ENCODE measurements around the gene PPP1R9B.

PPP1R9B gene

GRCh38 chr17:50111673-50112655 lies 38.5 kb downstream of the PPP1R9B start:
- DNase-seq (ENCODE audit: low read depth): no peak

DNA sequence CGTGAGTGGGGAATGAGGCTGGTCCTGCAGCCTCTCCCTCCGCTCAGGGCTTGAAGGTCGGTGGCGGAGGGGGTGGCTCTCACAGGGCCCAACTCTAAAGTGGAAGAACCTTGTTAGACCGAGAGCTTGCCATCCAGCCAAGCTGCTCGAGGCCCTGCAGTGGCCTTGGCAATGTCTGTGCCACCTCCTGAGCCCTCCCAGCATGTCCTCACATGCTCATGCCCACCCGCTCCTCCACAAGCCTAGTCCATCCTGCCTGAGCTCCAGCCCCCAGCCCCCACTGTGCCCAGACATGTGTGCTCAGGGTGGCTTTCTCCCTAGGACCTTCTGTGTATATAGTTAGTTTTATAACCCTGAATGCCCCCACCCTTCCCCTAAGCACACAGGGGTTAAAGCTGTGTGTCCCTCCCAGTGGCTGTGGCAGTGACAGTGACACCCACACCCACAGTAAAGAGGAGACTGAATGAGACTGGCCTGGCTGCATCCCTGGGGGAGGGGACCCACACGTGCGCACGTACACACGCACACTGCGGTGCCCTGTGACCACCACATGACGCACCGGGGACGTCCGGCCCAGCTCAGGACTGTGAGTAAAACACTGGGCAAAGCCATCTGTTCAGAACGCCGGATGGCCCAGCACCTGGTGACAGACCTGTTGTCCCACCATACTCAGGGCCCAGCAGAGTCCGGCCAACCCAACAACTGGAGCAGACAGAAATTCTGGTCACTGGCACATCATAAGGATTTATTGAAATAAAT lies 39.7 kb downstream of the PPP1R9B start:
- no peak for DNase-seq (ENCODE audit: low read depth)
- H3K4me3 ChIP-seq (ENCODE audit: low read length): no peak overlapping the region
- no peak for TF ChIP-seq CTCF (conservative IDR thresholded peaks at IDR 0.05; ENCODE audit: low read depth, low read length)

More at GRCh38 chr17:50111673-50112655, 38.5 kb downstream of the PPP1R9B start:
- TF ChIP-seq CTCF (conservative IDR thresholded peaks at IDR 0.05; ENCODE audit: low read depth, low read length): no peak
- no peak overlapping the region for H3K4me3 ChIP-seq (ENCODE audit: low read length)

- DNase-seq (ENCODE audit: low read depth): no peak
- TF ChIP-seq CTCF (conservative IDR thresholded peaks at IDR 0.05; ENCODE audit: low read depth, low read length): no peak
- H3K4me3 ChIP-seq (ENCODE audit: low read length): no peak overlapping the region
Observed at GRCh38 chr17:50109785-50110184, 40.7 kb downstream of the PPP1R9B start.

DNA sequence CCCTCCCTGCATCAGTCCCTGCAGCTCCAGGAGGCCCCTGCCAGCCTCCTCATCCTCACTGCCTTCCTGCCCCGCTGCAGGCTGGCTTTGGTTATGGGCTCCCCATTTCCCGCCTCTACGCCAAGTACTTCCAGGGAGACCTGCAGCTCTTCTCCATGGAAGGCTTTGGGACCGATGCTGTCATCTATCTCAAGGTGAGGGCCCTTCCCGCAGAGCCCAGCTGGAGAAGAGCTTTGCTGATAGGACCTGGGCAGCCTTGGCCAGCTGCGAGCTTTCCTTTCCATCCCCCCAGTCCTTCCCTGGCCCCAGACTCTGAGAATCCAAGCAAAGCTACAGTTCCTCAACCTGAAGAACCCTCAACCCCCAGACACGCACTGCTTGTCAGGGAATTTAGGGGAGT lies 41.3 kb downstream of the PPP1R9B start:
- DNase-seq (ENCODE audit: low read depth): no peak
- TF ChIP-seq CTCF (conservative IDR thresholded peaks at IDR 0.05; ENCODE audit: low read depth, low read length): no peak
- H3K4me3 ChIP-seq (ENCODE audit: low read length): no peak overlapping the region

- H3K4me3 ChIP-seq (ENCODE audit: low read length): no peak overlapping the region
- no peak for DNase-seq (ENCODE audit: low read depth)
- TF ChIP-seq CTCF (conservative IDR thresholded peaks at IDR 0.05; ENCODE audit: low read depth, low read length): no peak
Observed at GRCh38 chr17:50108556-50108955, 41.9 kb downstream of the PPP1R9B start.

- H3K4me3 ChIP-seq (ENCODE audit: low read length): no peak overlapping the region
- DNase-seq (ENCODE audit: low read depth): no peak
- no peak for TF ChIP-seq CTCF (conservative IDR thresholded peaks at IDR 0.05; ENCODE audit: low read depth, low read length)
Observed at GRCh38 chr17:50107790-50108414, 42.6 kb downstream of the PPP1R9B start.

Measured in retinal pigment epithelial cell (primary cell).